NK-92 (cell line): ENCODE data around the gene AP2B1.
"Not testable (repeated sequence)": the region's sequence is repeated elsewhere in the genome, so short reads cannot be mapped to it uniquely, and the experiment has no call there.

Experiments used
- DNase-seq: peaks from one replicate; lab custom pipeline; 2025; ENCODE audit not compliant: unreplicated experiment; lab: John Stamatoyannopoulos, UW

AP2B1 gene

DNA sequence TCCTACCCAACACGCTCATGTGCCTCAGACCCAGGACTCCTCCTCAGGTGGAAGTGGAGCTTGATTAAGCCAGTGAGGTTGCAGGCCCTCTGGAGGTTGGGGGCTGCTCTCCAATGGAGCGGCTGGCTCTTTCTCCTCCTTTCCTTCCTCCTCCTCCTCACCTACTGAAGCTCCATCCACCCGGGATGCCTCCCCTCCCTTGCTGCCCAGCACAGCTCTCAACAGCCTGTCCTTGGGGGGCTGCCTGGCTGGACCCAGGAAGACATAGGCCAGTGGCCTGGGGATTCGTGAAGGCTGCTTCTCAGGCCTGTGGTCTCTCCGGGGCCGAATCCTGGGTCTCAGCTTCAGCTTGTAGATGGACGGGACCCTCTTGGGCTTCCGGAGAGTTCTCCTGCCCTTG is 157.7 kb downstream of the AP2B1 start:
- DNase-seq: no peak

DNA sequence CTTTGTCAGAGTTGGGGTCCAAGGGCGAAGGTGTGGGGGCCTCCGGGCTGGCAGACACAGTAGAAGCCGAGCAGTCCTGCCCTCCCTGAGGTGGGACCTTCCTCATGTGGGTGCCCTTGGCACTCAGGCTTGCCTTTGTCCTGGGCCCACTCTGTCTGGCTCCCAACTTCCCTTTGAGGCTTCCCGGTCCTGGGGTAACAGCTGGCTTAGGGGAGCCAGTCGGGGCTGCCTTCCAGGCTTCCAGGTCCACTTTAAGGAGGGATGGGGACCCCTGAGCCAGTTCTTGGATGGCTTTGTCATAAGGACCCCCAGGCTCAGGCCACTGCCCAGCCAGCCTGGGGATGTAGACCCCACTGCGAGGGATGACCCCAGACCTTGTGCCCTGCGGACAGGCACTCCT is 158.1 kb downstream of the AP2B1 start:
- DNase-seq: no peak

DNA sequence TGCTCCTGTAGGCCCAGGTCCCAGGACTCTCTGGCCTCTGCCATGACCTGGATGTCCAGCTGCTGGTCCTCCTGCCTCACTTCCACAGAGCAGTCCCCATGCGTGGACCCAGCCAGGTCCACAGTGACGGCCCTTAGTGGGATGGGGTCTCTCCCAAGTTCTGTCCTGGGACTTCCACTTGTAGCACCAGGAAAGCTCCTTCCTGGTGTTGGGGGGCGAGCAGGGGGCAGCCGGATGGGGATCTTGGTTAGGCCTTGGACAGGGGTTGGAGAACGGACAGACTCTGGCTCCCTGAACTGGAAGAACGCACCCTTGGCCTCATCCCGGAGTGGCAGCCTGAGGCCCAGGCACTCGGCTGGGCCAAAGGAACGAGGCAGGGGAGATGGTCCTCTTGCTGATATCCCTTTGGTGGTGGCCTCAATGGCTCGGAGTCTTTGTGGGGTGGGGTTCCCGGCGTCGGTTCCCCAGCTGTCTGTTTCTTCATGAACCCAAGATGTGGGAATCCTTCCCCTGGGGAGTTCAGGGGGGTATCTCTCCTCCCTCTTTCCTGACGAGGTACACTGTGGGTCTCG is 158.7 kb downstream of the AP2B1 start:
- DNase-seq: no peak

GRCh38 chr17:35747540-35748017 is 160.5 kb downstream of the AP2B1 start:
- DNase-seq: no peak

- DNase-seq: no peak
Measured at GRCh38 chr17:35748341-35748841, 161.3 kb downstream of the AP2B1 start.

DNA sequence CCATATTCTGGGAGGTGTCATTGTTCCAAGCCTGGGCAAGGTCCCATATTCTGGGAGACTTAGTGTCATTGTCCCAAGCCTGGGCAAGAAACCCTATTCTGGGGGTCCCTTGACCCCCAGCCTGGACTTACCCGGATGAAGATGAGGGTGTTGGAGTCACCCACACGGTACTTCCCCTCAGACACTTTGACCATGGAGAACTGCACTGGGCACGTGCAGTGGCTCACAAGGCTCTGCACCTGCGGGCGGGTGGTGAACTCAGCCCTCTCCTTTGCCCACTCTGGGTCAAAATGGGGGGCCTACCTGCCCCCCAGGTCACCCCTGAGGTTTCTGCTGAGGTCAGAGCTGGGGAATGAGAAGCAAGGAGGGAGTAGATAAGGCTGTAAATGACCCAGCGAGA is 161.9 kb downstream of the AP2B1 start:
- no peak for DNase-seq

GRCh38 chr17:35749560-35750412 is 162.7 kb downstream of the AP2B1 start:
- no peak for DNase-seq

GRCh38 chr17:35750526-35751395 is 163.6 kb downstream of the AP2B1 start:
- no peak for DNase-seq

DNA sequence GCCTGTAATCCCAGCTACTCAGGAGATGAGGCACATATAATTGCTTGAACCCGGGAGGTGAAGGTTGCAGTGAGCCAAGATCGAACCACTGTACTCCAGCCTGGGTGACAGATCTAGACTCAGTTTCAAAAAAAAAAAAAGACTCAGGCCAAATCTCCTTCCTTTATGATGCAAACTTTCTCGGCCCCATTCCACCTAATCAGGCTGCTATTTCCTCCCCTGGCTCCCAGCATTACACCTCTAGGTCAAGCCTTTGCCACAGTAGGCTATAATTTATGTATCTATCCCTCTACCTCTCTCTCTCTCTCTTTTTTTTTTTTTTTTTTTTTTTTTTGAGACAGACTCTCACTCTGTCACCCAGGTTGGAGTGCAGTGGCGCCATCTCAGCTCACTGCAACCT is 164.4 kb downstream of the AP2B1 start:
- DNase-seq: not testable (repeated sequence)

DNA sequence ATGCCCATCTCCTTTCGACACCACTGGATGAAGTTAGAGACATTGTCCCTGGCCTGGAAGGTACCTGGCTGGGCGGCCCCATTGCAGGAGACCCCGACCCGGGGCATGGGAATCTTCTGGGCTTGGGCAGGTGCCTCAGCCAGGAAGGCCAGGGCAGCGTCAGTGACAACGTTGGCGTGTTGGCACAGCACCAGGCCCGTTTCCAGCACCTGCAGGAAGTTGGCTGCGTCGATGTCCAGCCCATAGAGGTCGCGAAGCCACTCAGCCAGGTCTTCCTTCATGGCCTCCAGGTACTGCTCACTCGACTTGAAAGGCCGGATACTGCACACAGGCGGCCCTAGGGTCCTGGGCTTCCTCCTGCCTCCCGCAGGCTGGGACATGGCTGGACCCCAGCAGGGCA is 165.3 kb downstream of the AP2B1 start:
- no peak for DNase-seq

DNA sequence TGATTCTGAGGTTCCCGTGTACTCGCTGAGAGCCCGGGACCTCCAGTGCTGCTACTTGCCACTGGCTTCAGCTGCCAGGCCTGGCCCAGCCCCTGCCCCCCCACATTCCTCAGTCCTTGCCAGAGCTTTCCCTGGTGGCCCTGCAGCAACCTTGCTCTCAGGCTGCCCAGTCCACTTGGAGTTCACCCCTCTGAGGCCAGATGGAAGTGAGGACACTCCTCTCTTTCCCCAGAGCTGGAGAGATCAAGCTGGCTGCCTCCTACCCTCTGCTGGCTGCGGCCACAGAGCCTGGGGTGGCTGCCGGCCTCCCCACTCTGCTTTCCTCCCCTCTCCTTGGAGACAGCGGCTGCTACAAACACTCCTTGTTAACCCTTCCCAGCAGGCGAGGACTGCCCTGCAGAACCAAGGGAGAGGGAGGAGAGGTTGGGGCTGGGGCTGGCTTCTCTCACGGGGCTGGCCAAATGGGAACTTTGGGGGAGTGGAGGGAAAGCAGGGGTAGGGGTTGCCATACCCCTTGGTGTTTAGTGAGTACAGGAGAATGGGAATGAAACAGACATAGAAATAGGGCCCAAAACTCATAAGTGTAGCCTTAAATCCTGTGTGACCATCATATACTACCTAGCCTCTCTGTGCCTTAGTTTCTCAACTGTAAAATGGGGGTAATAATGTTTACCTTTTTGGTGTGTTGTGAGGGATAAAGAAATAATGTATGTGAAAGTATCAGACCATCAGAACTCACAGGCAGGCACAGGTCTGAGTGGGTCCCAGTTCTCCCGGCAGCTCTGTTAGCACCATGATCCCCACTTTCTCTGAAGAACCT is 166.0 kb downstream of the AP2B1 start, which contains the start of gene GAS2L2:
GAS2L2 (minus strand) TSS at position 295 of the 820 bp plus-strand sequence. CDS start 389 bp downstream, outside the sequence.
- no peak for DNase-seq

- DNase-seq: no peak
Measured at GRCh38 chr17:35757243-35757642, 170.1 kb downstream of the AP2B1 start.

- no peak for DNase-seq
Measured at GRCh38 chr17:35760587-35760986, 173.5 kb downstream of the AP2B1 start, which contains the start of gene C17orf50. TSS of gene C17orf50 (plus strand) at chr17:35760887. CDS start at chr17:35760942, 55 bp downstream.

DNA sequence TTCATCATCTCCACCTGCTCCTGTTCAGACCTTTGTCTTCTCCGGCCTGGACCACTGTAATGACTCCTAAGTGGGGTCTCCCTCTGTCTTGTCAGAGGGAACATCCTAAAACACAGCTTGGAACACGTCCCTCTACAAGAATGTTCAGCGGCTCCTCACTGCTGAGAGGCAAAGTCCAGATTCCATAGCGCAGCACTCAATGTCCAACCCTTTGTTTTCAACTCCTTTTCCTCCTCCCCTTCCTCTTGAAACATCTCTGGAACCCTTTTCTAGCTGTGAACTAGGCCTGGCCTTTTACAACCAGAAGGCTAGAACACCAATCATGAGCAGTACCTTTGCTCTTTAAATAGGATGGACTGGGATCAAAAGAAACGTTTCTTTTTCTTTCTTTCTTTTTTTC is 174.5 kb downstream of the AP2B1 start:
- no peak for DNase-seq

- DNase-seq: no peak
Measured at GRCh38 chr17:35763767-35764122, 176.6 kb downstream of the AP2B1 start.

DNA sequence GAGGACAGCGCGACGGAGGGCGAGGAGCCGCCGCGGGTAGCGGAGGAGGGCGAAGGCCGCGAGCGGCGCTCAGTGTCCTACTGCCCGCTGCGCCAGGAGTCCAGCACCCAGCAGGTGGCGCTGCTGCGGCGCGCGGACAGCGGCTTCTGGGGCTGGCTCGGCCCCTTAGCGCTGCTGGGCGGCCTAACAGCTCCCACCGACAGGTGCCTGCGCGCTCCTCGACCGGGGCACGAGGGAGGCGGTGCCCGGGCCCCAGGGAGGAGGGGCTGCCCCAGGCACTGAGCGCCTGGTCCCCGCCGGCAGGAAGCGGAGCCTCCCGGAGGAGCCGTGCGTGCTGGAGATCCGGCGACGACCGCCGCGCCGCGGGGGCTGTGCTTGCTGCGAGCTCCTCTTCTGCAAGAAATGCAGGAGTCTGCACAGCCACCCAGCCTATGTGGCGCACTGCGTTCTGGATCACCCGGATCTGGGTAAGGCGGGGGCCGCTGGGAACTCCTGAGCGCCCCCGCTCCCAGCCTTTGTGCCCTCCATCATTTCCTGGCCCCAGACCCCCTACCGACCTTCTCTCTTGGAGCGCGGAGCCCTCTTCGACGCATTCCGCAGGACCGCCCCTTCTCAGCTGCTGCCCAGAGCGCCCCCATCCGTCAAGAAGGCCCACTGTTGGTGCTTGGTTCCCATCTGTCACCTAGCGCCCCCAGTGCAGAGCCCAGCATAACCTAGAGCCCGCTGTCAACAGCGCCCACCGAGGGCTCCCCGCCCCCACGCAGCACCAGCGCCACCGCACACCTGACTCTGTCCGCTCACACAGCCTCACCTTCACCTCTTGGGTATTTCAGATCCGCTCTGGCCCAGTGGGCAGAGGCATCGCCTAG is 177.2 kb downstream of the AP2B1 start:
- no peak for DNase-seq

- DNase-seq: no peak
Measured at GRCh38 chr17:35765086-35765710, 178.1 kb downstream of the AP2B1 start.

- DNase-seq: no peak
Measured at GRCh38 chr17:35765756-35766488, 178.8 kb downstream of the AP2B1 start.
